GM12864 (cell line): ENCODE data around the gene TMSB10.

Experiments used
- DNase-seq: peaks from one replicate; pipeline ENCODE4 v3.0.0-alpha.2; 2011; ENCODE audit warnings: low read depth
- H3K4me3 ChIP-seq: 2 replicates; pipeline ENCODE4 v1.5.1; 2011; ENCODE audit warnings: mild to moderate bottlenecking, low read depth, low read length, control low read depth
- CTCF ChIP-seq: IDR thresholded peaks from 2 replicates; pipeline ENCODE4 v1.5.1; 2011; ENCODE audit warnings: low read depth, mild to moderate bottlenecking, moderate library complexity, low read length, control low read depth, inconsistent platforms; ENCODE audit errors: missing control alignments

Gene TMSB10

GRCh38 chr2:84925724-84926376 lies 20.4 kb downstream of the TMSB10 start:
- peak overlapping the region; percentile 80 for H3K4me3 ChIP-seq
- peak; percentile 97 for TF ChIP-seq CTCF
- peak; percentile 95 for DNase-seq

DNA sequence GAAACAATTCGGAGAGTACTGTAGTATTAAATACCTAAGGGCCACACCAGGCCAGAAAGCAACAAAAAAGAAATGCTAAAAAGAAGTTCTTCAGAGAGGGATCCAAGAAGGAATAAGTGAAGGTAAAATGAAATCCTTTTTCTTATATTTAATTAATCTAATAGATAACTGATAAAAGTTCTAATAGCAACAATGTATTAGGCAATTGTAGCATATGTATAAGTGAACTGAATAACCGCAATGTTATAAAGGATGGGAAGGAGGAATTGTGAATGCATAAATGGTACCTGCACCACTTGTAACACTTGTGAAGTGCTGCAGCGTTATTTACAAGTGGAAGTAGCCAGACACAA lies 21.8 kb downstream of the TMSB10 start:
- TF ChIP-seq CTCF, result no peak
- no peak for DNase-seq
- H3K4me3 ChIP-seq, result peak overlapping the region; percentile 80; the same call in 1 of the 2 replicates

- H3K4me3 ChIP-seq, result no peak overlapping the region
- no peak for TF ChIP-seq CTCF
- DNase-seq, result no peak
Observed at GRCh38 chr2:84931384-84931821, 25.9 kb downstream of the TMSB10 start.

- no peak for TF ChIP-seq CTCF
- peak; percentile 70 for DNase-seq
- no peak overlapping the region; the same call in 1 of the 2 replicates for H3K4me3 ChIP-seq
Observed at GRCh38 chr2:84938194-84938879, 32.9 kb downstream of the TMSB10 start.

GRCh38 chr2:84939426-84940087 lies 34.1 kb downstream of the TMSB10 start:
- TF ChIP-seq CTCF, result no peak
- peak; percentile 99 for DNase-seq
- peak overlapping the region; percentile 37 for H3K4me3 ChIP-seq

DNA sequence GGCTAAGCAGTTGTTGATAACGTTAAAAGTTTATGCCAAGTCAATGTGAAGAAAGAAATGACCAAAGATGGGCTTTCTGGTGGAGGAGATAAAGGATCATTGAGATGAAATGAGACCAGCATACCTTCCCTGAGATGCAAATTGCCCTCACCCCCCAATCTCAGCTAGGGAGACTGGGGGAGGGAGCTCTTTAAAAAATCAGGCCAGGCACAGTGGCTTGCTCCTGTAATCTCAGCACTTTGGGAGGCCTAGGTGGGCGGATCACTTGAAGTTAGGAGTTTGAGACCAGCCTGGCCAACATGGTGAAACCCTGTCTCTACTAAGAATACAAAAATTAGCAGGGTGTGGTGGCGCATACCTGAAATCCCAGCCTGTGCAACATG lies 34.6 kb downstream of the TMSB10 start:
- DNase-seq, result no peak
- peak overlapping the region; percentile 16; the same call in 1 of the 2 replicates for H3K4me3 ChIP-seq
- TF ChIP-seq CTCF, result no peak
